Stimulated activated CD4-positive, alpha-beta T cell treated with anti-CD3 and anti-CD28 coated beads, Interleukin-12 subunit alpha, Interleukin-12 subunit beta, amount 100 ng/mL, for 48 hours (primary cell): ENCODE data around the gene STX2.
"Not testable (repeated sequence)": the region's sequence is repeated elsewhere in the genome, so short reads cannot be mapped to it uniquely, and the experiment has no call there.

Experiments
- DNase-seq, 3 donors: peaks; one replicate each; pipeline ENCODE4 v3.0.0-alpha.2; 2020; ENCODE audit warnings: low read depth in 2 of 3, low spot score in 1 of 3

Gene STX2

DNA sequence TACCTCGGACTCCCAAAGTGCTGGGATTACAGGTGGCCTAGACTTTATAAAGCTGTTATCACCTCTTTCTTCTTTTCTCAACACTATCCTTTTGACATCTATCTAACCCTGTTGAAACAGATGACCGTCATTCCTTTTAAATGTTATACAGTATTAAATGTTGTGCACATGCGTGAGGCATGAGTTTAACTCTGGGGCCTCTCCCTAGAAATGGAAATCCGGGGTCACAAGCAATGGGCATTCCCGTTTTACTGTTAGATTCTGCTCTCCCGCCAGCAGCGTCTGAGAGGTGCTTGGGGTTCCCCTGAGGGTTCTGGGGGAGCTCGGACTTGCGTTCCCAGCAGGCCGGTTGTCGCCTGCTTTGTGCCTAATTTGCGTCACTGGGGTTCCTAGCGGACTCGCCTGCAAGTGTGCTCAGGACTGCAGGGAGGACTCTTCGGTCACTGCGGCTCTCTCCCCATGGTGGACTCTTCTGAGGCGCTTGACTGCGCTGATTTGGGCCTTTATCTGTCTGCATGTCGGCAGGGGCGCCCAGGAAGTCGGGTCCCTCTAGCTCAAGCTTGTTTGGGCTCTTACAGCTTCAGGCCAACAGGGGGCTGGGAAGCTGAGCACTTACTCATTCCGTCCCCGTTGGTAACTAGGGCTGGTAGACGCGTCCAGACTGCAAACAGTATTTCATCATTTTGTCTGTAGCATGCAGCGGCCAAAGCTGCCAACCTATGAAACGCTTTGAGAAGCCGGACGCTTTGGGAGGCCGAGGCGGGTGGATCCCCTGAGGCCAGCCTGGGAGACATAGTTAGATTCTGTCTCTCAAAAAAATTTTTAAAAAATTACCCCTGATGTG is 31.6 kb upstream of the STX2 start:
- peak; percentile 52 to 64 (median 62) for DNase-seq

DNA sequence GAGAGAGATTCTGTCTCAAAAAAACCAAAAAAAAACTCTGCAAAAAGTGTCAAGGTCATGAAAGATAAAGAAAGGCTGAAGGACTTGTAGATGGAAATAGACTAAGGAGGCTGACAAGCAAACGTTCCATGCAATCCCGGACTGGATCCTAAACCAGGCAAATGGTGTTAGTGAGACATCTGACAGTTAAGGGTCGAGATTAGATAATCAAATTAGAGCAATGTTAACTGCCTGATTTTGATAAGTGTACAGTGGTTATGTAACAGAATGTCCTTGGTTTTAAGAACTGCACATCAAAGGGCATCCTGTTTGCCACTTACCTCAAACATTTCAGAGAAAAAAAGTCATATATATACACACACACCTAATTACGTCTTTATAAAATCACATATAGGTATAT is 29.4 kb upstream of the STX2 start:
- no peak for DNase-seq

DNA sequence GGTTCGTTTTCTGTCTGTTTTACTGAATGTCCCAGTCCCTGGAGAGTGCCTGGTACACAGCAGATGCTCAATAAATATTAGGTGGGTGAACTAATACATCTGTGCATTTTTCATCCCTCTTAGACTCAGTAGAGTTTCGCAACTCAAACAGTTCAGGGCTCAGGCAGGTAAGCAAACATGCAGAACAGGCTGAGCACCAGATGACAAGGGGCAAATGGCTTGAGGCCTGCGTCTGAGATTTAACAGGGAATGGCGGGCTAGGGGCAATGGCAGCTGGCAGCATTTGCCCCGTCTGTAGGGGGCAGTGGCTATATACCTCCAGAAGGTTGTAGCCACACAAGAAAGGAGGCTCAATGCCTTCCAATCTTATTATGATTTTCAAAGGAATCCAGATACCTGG is 24.2 kb upstream of the STX2 start:
- DNase-seq: no peak

DNA sequence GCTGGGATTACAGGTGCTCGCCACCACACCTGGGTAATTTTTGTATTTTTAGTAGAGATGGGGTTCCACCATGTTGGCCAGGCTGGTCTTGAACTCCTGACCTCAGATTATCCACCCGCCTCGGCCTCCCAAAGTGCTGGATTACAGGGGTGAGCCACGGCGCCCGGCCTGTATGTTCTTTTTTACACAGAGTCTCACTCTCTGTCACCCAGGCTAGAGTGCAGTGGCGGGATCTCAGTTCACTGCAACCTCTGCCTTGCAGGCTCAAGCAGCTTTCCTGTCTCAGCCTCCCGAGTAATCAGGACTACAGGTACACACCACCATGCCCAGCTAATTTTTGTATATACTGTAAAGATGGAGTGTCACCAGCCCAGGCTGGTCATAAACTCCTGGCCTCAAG is 23.7 kb upstream of the STX2 start:
- DNase-seq: not testable (repeated sequence)

DNA sequence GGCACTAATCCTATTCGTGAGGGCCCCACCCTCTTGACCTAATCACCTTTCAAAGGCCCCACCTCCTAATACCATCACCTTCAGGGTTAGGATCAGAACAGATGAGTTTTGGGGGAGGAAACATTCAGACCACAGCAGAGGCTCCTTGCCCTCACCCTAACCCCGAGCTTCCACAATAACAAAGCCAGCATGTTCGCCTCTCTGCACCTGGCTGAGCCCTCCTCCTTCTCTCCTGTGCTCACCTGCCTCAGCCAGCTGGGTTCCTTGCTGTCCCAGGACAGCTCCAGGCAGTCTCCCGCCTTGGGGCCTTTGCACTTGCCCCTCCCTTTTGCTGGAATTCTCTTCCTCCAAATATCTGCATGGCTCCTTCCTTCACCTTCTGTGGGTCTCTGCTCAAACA is 23.1 kb upstream of the STX2 start:
- no peak for DNase-seq

GRCh38 chr12:130860311-130860710 is 21.3 kb upstream of the STX2 start:
- no peak for DNase-seq

GRCh38 chr12:130859161-130859560 is 20.1 kb upstream of the STX2 start:
- no peak for DNase-seq

DNA sequence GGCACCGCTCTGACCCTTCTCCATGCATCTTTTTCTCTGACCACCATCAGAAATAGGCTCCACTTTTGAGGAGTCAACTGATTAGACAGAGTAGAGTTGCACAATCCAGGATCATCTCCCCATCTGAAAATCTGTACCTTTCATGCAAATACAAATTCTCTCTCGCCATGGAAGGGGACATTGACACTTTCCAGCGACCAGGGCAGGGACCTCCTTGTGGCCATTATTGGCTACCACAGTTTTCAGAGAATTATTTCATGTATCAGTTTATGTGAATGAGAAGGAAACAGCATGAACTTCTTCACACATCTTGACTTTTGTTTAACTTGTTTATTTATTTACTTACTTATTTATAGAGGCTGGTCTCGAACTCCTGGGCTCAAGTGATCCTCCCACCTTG is 19.0 kb upstream of the STX2 start:
- DNase-seq: no peak

GRCh38 chr12:130856088-130856487 is 17.0 kb upstream of the STX2 start:
- DNase-seq: no peak

- DNase-seq: no peak
Observed at GRCh38 chr12:130850418-130851021, 11.5 kb upstream of the STX2 start.

DNA sequence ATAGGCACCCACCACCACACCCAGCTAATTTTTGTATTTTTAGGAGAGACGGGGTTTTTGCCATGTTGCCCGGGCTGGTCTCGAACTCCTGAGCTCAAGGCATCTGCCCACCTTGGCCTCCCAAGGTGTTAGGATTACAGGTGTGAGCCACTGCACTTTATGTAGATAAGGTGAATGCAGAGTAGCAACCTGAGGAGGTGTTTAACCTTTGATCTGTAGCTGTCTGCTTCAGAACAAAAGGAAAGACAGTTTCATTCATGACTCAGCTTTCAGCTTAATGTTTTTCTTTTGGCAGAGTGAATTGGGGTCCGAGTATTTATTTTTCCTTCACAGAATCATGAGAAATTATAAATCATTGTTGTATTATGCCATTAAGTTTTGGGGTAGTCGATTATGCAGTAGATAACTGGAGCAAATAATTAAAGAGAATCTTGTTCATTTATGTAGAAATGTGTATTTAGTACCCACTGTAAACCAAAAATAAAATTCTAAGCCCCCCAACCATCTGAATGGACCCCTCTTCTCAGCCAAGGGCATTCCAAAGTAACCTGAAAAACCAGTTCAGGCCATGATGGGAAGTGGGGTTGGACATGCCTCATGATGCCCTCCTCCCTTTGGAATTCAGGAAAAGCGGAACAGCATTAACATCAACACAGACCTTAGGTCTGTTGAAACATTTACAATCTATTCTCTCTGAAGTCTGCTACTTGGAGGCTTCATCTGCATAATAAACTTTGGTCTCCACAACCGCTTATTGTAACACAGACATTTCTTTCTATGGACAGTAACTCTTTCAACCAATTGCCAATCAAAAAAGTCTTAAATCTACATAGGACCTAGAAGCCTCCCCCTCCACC is 10.7 kb upstream of the STX2 start:
- no peak for DNase-seq

DNA sequence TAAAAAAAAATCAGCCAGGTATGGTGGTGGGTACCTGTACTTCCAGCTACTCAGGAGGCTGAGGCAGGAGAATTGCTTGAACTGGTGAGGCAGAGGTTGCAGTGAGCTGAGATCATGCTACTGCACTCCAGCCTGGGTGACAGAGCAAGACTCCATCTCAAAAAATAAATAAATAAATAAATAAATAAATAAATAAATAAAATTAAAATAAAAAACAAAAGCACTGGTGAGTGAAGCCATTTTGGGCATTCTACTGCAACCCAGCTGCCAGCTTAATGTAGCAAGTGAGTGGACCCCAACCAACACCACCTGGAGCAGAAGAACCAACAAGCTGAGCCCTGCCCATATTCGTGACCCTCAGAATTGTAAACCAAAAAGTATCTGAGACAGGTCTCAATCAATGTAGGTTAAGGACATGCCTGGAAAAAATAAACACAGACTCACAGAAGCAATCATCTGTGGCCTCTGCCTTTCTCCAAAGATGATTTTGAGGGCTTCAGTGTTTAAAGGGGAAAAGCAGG is 9.8 kb upstream of the STX2 start:
- not testable (repeated sequence) for DNase-seq

- DNase-seq: not testable (repeated sequence)
Observed at GRCh38 chr12:130848105-130848504, 9.1 kb upstream of the STX2 start.

GRCh38 chr12:130847112-130847511 is 8.1 kb upstream of the STX2 start:
- DNase-seq: no peak

DNA sequence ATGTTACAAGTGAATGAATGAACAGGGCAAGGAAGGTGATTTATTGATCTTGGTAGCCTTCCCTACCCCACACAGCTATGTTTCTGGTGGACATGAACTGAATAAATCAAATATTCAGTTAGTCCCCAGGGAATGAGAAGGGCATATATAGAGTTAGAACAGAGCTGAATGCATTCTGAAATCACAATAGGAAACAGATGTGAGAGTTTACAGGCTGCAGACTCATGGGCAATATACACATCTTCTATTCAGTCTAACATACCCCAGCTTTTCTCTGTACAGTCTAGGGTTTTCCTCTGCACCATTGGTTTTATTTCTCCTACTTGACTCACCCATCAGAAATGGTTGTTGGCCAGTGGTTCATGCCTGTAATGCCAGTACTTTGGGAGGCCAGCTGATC is 7.3 kb upstream of the STX2 start:
- DNase-seq: no peak

DNA sequence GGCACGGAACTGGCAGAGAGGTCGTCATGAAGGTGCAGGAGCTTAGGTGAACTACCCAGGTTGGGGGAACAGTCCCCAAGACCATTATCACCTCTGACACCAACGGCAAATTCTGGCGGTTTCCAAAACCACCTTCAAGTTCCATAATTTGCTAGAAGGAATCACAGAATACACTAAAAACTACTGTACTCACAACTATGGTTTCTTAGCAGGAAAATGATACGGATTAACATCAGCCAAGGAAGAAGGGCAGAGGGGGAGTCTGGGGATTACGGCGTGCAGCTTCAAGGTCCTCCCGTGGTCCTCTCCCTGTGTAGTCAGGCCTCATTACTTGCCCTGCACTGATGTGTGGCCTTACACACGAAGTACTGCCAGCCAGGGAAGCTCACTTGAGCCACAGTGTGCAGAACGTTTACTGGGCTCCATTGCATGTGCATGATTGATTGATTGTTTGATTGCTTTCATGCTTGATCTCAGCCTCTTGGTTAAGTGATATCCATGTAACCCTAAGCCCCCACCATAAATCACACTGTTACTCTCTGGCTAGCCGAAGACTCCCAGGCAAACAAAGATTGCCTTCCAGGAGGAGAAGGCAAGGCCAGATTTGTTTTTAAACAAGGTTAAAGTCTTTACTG is 837 bp upstream of the STX2 start:
- no peak for DNase-seq

DNA sequence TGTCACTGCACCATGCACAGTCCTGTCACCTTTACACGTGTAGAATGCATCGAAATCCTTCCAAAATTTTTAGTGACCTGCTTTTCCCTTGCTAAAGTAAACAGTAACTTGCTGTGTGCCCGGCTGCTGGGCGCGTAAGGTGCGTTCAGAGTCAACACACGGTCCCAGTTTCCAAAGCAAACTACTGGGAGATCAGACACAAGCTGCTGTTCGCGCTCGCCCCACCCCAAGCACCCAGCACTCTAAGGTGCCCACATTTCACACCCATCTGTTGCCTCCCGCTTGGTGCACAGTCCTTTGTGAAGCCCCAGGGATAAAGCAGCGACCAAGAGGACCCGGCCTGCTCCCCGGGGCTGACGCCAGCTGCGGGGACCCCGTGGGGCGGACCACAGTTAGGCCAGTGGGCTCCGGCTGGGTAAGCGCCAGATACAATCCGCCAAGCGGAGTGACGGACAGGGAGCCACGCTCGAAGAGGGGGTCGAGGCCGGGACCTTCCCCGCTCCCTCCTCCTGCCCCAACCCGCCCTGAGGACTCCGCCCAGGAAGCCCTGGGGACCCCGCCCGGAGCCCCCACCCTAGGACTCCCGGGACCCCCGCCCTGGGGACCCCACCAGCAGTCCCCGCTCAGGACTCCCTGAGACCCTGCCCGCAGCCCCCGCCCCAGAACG is 633 bp downstream of the STX2 start:
- DNase-seq: peak in 1 of 3 donors; percentile 16

DNA sequence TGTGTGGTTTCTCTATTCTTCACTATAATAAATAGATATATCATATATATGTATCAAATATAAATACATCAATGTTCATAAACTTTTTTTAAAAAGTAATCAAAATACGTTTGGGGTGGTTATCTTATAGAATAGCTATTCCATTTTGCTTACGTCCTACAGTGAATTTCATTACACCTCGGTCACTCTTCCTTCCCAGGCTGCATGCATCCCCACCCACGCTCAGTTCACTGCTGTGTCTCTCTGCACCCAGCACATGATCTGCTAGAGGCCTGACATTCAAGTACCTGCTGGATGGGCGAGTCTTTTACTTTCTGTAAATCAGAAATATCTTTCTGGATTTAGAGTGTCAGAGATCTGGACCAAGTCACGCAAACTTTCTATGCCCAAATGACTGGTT is 3.6 kb downstream of the STX2 start:
- no peak for DNase-seq

GRCh38 chr12:130835011-130835410 is 4.0 kb downstream of the STX2 start:
- DNase-seq: no peak

DNA sequence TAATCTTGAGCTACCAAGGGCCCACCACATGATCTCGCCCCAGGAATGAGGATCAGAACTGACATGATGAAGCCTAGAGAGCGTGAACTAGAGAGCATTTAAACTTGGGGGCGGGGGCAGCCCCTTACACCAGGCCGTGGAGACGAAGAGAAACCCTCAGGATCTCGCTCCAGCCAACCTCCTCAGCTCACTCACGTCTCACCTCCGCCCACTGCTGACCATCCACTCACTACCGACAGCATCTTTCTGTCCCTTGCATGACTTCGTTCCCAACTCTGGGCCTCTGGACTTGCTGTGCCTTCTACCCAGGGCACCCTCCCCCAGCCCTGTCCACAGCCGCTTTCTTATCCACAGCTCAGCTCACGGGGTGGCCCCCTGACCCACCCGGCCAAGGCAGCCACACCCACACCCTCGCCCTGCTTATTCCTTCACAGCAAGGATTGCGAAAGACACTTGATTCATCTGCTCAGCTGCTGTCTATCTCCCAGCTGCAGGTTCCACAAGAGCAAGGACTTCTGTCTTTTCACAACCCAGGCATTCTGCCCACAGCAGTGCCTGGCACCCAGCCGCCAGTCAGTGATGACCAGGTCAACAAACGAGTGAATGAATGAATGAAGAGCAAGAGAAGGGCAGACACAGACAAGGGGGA is 6.4 kb downstream of the STX2 start:
- no peak for DNase-seq
